SU-DHL-6 (cell line): ENCODE measurements around the gene TMEM163.

Source experiments
- H2AFZ ChIP-seq: fragments of 200-600 bp; sonication (generic); 2 replicates; pipeline ENCODE4 v1.6.1; 2014; ENCODE audit warnings: low read depth, mild to moderate bottlenecking, moderate library complexity, mixed read lengths, antibody characterized with exemption, low read length; ENCODE audit not compliant: severe bottlenecking
- H3F3A ChIP-seq: fragments of 200-600 bp; shearing (Covaris generic); 2 replicates; pipeline ENCODE4 v1.6.0; 2016; ENCODE audit warnings: antibody characterized with exemption, mild to moderate bottlenecking; ENCODE audit not compliant: insufficient read depth
- H3K27ac ChIP-seq: fragments of 200-600 bp; sonication (generic); 2 replicates; pipeline ENCODE4 v1.5.1; 2016; ENCODE audit warnings: low read depth, mild to moderate bottlenecking, low read length, moderate library complexity, mixed read lengths
- H3K27me3 ChIP-seq: fragments of 200-600 bp; sonication (generic), shearing (Covaris generic); 2 replicates; pipeline ENCODE4 v1.6.0; 2014; ENCODE audit warnings: mild to moderate bottlenecking, low read length
- H3K36me3 ChIP-seq: fragments of 200-600 bp; sonication (generic); 2 replicates; pipeline ENCODE4 v1.6.1; 2014; ENCODE audit warnings: mild to moderate bottlenecking, low read length, mixed read lengths
- H3K4me2 ChIP-seq: fragments of 300-600, 200-600 bp; shearing (Covaris generic), sonication (generic); 2 replicates; pipeline ENCODE4 v1.6.0; 2014; ENCODE audit warnings: low read length, low read depth, mild to moderate bottlenecking; ENCODE audit not compliant: poor library complexity, severe bottlenecking
- H3K4me3 ChIP-seq: fragments of 200-600 bp; sonication (generic); 2 replicates; pipeline ENCODE4 v1.5.1; 2014; ENCODE audit warnings: antibody characterized with exemption, low read length, mild to moderate bottlenecking, mixed read lengths; ENCODE audit not compliant: insufficient read depth, poor library complexity, severe bottlenecking
- H3K79me2 ChIP-seq: fragments of 200-600 bp; sonication (generic); 2 replicates; pipeline ENCODE4 v1.6.1; 2014; ENCODE audit warnings: mild to moderate bottlenecking, low read length, moderate library complexity; ENCODE audit not compliant: insufficient read depth
- H3K9ac ChIP-seq: fragments of 200-600 bp; sonication (generic); 2 replicates; pipeline ENCODE4 v1.7.0; 2014; ENCODE audit warnings: mild to moderate bottlenecking, low read length
- H3K9me2 ChIP-seq: fragments of 200-600 bp; sonication (generic); replicated peaks from 2 replicates; pipeline ENCODE4 v1.6.1; 2014; ENCODE audit warnings: low read length; ENCODE audit not compliant: insufficient read depth
- H3K9me3 ChIP-seq: fragments of 200-600 bp; sonication (generic); 2 replicates; pipeline ENCODE4 v1.6.1; 2014; ENCODE audit warnings: low read length, mixed read lengths; ENCODE audit not compliant: insufficient read depth
- H4K20me1 ChIP-seq: fragments of 200-600 bp; sonication (generic); 2 replicates; pipeline ENCODE4 v1.6.1; 2014; ENCODE audit warnings: low read depth, mild to moderate bottlenecking, antibody characterized with exemption, low read length, moderate library complexity, mixed read lengths
- EZH2phosphoT487 ChIP-seq: fragments of 200-600 bp; sonication (generic), shearing (Covaris generic); conservative IDR thresholded peaks from 2 replicates; pipeline ENCODE4 v1.6.1; 2018; ENCODE audit warnings: mild to moderate bottlenecking, antibody characterized with exemption, low read length, moderate library complexity, mixed read lengths
- TF ChIP-seq, protein P1 (sequence below): fragments of 200-600 bp; sonication (generic); IDR thresholded peaks from one replicate; pipeline ENCODE4 v1.5.1; 2017; ENCODE audit warnings: antibody characterized with exemption, mild to moderate bottlenecking, low read length, moderate library complexity; ENCODE audit not compliant: insufficient read depth, poor library complexity, severe bottlenecking

The TMEM163 gene

DNA sequence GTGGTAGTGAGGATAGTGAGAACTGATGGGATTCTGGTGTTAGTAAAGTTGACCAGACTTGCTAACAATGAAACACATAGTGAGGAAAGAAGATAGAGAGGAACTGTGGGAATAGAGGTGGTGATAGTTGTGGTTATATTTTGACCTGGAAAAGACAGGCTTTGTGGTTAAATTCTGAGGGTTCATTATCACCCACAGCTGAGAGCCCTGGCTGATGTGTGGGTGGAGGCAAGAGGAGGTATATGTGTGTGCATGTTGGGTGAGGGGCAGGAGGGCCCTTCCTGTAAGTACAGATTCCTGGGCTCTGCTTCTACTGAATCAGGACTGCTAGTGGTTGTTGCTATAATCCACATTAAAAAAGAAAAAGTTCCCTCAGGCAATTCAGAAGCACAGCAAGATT is 26.2 kb upstream of the TMEM163 start:
- Histone ChIP-seq H3K27me3 (no peaks in the 10 kb centered on the region), H2AFZ (peak overlapping the region; percentile 55), H3K9me3 (no peaks in the 10 kb centered on the region), H3K9me2 (no peaks in the 10 kb centered on the region), H4K20me1 (no peaks in the 10 kb centered on the region), H3K4me2 (peak overlapping the region; percentile 25), H3K4me3 (no peak overlapping the region), H3K36me3 (no peaks in the 10 kb centered on the region), H3F3A (peaks cover 11% of the 10 kb centered on the region), H3K79me2 (no peaks in the 10 kb centered on the region), H3K9ac (peak overlapping the region; percentile 18; the same call in 1 of the 2 replicates), H3K27ac (peak overlapping the region; percentile 10)
- TF ChIP-seq EZH2phosphoT487: no peak
- TF ChIP-seq, protein P1, sequence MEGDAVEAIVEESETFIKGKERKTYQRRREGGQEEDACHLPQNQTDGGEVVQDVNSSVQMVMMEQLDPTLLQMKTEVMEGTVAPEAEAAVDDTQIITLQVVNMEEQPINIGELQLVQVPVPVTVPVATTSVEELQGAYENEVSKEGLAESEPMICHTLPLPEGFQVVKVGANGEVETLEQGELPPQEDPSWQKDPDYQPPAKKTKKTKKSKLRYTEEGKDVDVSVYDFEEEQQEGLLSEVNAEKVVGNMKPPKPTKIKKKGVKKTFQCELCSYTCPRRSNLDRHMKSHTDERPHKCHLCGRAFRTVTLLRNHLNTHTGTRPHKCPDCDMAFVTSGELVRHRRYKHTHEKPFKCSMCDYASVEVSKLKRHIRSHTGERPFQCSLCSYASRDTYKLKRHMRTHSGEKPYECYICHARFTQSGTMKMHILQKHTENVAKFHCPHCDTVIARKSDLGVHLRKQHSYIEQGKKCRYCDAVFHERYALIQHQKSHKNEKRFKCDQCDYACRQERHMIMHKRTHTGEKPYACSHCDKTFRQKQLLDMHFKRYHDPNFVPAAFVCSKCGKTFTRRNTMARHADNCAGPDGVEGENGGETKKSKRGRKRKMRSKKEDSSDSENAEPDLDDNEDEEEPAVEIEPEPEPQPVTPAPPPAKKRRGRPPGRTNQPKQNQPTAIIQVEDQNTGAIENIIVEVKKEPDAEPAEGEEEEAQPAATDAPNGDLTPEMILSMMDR: no peak

GRCh38 chr2:134739879-134740301 is 21.1 kb upstream of the TMEM163 start:
- no peaks in the 10 kb centered on the region for H3K9me3 ChIP-seq
- TF ChIP-seq EZH2phosphoT487: no peak
- TF ChIP-seq, protein P1: no peak
- H3K9me2 ChIP-seq: no peaks in the 10 kb centered on the region
- peak overlapping the region; percentile 37 for H2AFZ ChIP-seq
- peak overlapping the region; percentile 51 for H3K9ac ChIP-seq
- H3K4me2 ChIP-seq: peak overlapping the region; percentile 58
- H3K27me3 ChIP-seq: no peaks in the 10 kb centered on the region
- H3K79me2 ChIP-seq: no peaks in the 10 kb centered on the region
- peak overlapping the region; percentile 94 for H3K27ac ChIP-seq
- peaks cover 48% of the 10 kb centered on the region for H3F3A ChIP-seq
- H4K20me1 ChIP-seq: no peaks in the 10 kb centered on the region
- H3K4me3 ChIP-seq: peak overlapping the region; percentile 4
- H3K36me3 ChIP-seq: no peaks in the 10 kb centered on the region

GRCh38 chr2:134739236-134739878 is 20.6 kb upstream of the TMEM163 start:
- Histone ChIP-seq H3K9me2 (no peaks in the 10 kb centered on the region), H3K27ac (peak overlapping the region; percentile 94), H3K9me3 (no peaks in the 10 kb centered on the region), H3K4me2 (peak overlapping the region; percentile 58), H3K79me2 (no peaks in the 10 kb centered on the region), H2AFZ (peak overlapping the region; percentile 6), H3K36me3 (no peaks in the 10 kb centered on the region), H3K4me3 (peak overlapping the region; percentile 8), H3K9ac (peak overlapping the region; percentile 51), H4K20me1 (no peaks in the 10 kb centered on the region), H3K27me3 (no peaks in the 10 kb centered on the region), H3F3A (peaks cover 48% of the 10 kb centered on the region)
- TF ChIP-seq, protein P1: peak; percentile 15
- TF ChIP-seq EZH2phosphoT487: no peak
